HK-2 (cell line): ENCODE data around the gene SOBP.

Experiments
- DNase-seq: peaks from one replicate; pipeline ENCODE4 v3.0.0-alpha.2; 2018; ENCODE audit not compliant: unreplicated experiment

The SOBP gene

DNA sequence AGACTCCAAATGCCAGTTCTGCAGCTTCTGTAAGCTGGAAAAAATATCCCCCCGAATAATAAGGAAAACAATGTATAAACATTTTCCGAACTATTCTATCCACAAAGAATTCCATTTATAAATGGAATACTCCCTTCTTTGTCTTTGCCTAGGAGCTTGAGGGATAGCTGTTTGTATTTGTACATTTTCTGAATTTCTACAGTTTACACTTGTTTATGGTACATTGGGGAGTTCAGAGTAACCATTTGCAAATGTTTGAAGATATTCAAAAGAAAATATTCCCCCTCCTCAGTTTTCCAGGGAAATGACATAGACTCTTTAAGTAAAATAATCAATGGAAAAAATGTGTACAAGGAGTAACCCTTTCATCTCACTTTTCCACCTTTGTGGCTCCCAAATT lies 149.6 kb downstream of the SOBP start:
- no peak for DNase-seq

DNA sequence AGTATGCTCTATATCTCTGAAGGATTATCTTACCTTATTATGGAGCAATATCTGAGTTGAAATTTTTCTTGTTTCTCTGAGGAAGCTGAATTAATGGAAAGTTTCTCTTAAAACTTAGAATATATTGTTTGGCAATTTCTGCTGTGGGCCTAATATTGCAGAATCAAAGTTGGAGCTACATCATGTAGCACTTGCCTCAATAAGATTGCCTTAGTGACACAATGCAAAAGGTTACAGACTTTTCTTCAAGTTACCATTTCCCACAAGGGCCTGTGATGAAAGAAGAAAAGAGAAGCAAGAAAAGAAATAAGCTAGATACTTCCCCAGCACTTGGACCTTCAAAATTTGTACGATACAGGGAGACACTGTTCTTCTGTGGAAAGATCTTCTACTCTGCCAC lies 151.2 kb downstream of the SOBP start:
- no peak for DNase-seq

- peak; percentile 32 for DNase-seq
Measured at GRCh38 chr6:107641500-107641941, 151.6 kb downstream of the SOBP start.

DNA sequence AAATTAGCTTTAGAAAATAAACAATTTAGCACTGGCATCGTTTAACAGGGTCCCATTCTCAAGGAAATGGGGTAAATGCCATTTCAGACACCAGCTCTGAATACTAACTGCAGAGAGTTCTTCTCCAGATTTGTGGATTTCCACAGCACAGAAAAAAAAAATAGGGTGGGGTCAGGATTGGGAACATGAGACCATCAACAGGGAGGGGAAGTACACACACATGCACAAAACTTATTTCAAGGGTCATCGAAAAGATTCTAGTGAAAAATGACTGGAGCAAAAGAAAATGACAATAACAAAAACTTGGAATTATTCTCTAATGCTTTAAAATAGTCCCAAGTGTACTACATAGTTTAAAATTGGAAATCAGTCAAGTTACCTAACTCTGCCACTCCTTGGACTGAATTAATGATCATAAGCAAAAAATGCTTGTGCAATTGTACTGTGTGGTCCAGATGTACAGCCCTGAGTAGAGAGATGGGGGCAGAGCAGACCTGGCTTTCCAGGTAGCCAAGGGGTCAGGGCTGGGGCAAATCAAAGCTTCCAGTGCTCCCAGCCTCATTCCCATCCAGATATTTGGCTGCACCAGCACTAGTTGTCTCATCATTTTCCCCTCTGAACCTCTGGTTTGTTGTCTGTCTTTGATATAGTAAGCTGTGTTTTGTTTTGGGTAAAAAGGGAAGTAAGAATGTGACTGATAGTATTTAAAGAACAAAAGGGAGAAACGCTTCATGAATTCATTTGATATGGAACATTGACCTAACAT lies 152.4 kb downstream of the SOBP start:
- DNase-seq = no peak

GRCh38 chr6:107642861-107643328 lies 153.0 kb downstream of the SOBP start:
- DNase-seq = no peak

DNA sequence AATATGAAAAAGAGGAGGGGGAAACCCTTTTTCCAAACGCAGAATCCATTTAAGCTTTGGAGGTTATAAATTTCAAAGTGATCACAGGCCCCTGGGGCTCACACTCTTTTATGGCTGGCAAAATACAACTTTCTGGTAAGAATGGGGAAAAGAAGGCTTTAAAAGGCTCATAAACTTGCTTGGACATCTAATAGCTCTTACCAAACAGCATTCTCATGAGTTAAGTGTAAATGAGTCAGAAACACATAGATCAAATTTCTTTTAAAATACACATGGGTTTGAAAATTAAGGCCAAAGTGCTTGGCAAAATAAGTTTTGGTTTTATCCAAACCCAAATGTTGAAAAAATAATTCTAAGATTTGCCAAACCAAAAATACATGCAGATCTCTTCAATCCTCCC lies 154.6 kb downstream of the SOBP start:
- DNase-seq = no peak

GRCh38 chr6:107645740-107646139 lies 155.8 kb downstream of the SOBP start:
- DNase-seq = no peak

DNA sequence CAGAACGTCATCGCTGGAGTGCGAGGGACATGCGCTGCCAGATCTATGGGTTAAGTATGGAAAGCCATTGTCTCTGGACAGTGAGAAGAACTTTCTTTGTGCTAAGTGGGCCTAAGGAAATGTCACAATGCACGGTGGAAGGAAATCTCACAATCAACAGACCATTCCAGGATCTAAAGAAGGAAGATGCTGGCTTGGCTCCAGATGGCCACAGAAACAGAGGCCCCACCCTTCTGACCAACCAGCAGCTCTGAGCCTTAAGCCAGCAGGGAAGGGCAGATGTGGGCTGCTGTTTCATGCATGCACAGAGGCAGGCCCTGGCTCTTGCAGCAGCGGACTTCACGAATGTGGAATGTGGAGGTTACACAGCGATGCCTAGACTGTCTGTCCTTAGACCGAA lies 156.3 kb downstream of the SOBP start:
- DNase-seq = no peak

- DNase-seq = no peak
Measured at GRCh38 chr6:107646776-107647438, 157.0 kb downstream of the SOBP start.

- no peak for DNase-seq
Measured at GRCh38 chr6:107647439-107647948, 157.6 kb downstream of the SOBP start.

- DNase-seq = no peak
Measured at GRCh38 chr6:107648983-107649382, 159.1 kb downstream of the SOBP start.

DNA sequence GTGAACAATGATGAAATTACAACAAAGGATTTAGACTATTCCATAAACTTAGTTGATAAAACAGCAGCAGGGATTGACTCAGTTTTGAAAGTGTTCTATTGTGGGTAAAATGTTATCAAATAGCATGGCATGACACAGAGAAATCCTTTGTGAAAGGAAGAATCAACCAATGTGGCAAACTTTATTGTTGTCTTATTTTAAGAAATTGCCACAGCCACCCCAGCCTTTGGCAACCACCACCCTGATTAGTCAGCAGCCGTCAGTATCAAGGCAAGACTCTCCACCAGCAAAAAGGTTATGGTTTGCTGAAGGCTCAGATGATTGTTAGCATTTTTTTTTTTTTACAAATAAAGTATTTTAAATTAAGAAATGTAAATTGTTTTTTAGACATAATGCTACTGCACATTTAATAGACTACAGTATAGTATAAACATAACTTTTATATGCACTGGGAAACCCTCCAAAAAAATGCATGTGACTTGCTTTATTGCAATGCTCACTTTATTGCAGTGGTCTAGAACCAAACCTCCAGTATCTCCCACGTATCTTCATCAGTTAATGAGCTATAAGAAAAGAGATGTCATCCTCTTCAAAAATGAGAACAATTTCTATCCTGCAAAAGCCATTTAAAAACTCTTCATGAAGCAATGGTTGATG lies 162.7 kb downstream of the SOBP start:
- no peak for DNase-seq

DNA sequence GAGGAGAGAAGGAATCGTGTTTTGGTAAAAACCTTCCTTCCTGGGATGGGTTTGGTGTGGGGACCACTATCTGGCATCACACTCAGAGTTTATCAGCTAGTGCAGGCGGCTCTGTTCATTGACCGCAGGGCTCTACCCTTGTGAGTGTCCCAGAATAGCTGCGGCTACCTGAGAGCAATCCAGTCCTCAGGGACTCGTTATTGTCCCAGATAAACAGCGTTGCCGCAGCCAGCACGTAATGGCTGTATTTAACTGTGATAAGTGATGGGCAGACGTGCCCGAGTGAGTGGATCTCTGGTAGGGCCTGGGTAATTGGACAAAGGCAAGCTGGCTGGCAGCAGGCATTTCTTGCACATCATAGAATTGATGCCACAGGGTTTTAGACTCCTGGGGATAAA lies 163.3 kb downstream of the SOBP start:
- DNase-seq = no peak

- no peak for DNase-seq
Measured at GRCh38 chr6:107653861-107654394, 164.0 kb downstream of the SOBP start.

DNA sequence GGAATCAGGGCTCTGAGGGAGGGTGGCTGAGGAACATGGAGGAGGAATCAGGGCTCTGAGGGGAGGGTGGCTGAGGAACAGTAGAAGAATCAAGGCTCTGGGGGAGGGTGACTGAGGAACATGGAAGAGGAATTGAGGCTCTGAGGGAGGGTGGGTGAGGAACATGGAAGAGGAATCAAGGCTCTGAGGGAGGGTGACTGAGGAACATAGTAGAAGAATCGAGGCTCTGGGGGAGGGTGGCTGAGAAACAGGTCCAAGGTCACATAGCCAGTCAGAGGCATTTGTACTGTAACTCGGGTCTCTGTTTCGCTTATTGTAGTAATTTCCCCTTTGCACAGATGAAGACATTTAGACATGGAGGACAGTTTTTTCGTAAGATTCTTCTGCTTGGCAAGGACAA lies 164.8 kb downstream of the SOBP start:
- no peak for DNase-seq

GRCh38 chr6:107655245-107655644 lies 165.3 kb downstream of the SOBP start:
- DNase-seq = no peak

GRCh38 chr6:107655864-107656263 lies 165.9 kb downstream of the SOBP start:
- DNase-seq = no peak

DNA sequence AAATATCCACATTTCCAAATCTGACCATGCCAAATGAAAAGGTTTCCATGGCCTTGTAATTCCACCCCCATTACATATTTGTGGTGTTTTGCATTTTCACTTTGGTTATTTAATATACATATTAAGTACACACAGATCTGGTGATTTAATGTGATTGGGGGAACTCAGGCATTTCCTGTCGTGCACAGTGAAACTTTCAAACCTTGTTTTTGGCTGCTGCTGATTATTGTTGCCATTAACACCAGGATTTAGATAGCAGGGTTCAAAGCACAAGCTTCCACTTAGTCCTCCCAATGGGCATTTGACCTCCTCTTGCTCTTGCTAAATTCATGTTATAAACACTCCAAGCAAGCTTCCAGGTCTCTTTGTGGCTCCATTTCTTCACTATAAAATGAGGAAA lies 166.5 kb downstream of the SOBP start:
- no peak for DNase-seq

DNA sequence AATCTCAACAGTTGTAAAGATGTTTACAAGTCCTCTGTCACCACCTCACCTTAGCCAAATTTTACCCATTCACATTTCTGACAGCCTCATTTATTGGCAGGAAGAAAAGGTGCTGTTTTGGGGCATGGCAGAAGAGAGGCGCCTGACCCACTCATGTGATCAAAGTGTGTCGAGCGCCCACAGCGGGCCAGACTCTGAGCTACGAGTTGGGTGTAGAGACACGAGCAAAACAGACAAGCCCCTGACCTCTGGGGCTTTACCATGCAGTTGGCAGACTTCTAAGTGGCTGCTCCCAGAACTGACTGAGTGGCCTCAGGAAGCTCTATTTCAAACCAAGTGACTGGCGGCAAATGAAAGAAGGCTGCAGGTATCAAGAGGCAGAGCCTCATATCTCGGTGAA lies 167.0 kb downstream of the SOBP start:
- DNase-seq = no peak

GRCh38 chr6:107657373-107657754 lies 167.4 kb downstream of the SOBP start:
- no peak for DNase-seq

- no peak for DNase-seq
Measured at GRCh38 chr6:107657755-107658461, 168.0 kb downstream of the SOBP start.
